Breast epithelium (tissue), 3 donors: Measurements from ENCODE around the gene COPE.

Experiments
- POLR2A ChIP-seq: fragments of 450-650 bp; IDR thresholded peaks from one replicate; pipeline ENCODE4 v1.6.1; 2016; ENCODE audit warnings: antibody characterized with exemption, mild to moderate bottlenecking, moderate library complexity
- POLR2AphosphoS5 ChIP-seq, 3 donors: sonication (generic); formaldehyde crosslinking; IDR thresholded peaks; one replicate each; pipeline ENCODE4 v1.6.1; 2017; ENCODE audit warnings: antibody characterized with exemption in 3 of 3
- TF ChIP-seq, protein P1 (sequence below), 3 donors: fragments of 450-650 bp; IDR thresholded peaks; one replicate each; pipeline ENCODE4 v1.5.1; 2016 to 2017; ENCODE audit warnings: antibody characterized with exemption in 3 of 3, mild to moderate bottlenecking in 3 of 3, moderate library complexity in 3 of 3

DNA sequence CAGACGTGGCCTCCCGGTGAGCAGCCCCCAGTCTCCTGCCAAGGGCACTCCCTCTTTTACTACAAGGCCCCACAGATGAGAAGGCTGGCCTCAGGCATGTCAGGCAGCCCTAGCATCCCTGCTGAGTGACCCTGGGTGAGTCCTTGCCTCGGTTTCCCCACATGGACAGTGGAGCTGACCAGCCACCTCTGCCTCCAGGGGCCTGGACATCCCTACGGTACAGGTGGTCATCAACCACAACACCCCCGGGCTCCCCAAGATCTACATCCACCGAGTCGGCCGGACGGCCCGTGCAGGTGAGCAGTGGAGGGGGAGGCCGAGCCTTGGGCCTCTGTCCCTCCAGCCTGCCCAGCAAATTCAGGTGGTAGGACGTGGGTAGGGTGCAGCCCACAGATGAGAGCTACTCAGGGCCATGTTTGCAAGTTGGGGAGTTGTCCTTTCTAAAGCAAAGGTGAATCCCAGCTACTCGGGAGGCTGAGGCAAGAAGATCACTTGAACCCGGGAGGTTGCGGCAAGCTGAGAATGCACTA lies 5.6 kb upstream of the COPE start:
- TF ChIP-seq, protein P1, sequence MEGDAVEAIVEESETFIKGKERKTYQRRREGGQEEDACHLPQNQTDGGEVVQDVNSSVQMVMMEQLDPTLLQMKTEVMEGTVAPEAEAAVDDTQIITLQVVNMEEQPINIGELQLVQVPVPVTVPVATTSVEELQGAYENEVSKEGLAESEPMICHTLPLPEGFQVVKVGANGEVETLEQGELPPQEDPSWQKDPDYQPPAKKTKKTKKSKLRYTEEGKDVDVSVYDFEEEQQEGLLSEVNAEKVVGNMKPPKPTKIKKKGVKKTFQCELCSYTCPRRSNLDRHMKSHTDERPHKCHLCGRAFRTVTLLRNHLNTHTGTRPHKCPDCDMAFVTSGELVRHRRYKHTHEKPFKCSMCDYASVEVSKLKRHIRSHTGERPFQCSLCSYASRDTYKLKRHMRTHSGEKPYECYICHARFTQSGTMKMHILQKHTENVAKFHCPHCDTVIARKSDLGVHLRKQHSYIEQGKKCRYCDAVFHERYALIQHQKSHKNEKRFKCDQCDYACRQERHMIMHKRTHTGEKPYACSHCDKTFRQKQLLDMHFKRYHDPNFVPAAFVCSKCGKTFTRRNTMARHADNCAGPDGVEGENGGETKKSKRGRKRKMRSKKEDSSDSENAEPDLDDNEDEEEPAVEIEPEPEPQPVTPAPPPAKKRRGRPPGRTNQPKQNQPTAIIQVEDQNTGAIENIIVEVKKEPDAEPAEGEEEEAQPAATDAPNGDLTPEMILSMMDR (IDR thresholded peaks at IDR 0.05): no peak
- TF ChIP-seq POLR2A (no peak), POLR2AphosphoS5 (IDR thresholded peaks at IDR 0.05) (no peak)
